Measurements from ENCODE around the gene LEUTX.

The LEUTX gene

GRCh38 chr19:39825531-39826076 lies 47.0 kb downstream of the LEUTX start:
- DNase-seq (ENCODE audit: extremely low read depth, insufficient read length), result no peak
- H3K36me3 ChIP-seq (ENCODE audit: control insufficient read depth, insufficient read depth, low read length), result peaks cover 10% of the 10 kb centered on the region
- H3K27me3 ChIP-seq (replicated peaks; ENCODE audit: control insufficient read depth, insufficient read depth, low read length), result no peaks in the 10 kb centered on the region
- H3K4me3 ChIP-seq (replicated peaks; ENCODE audit: low read depth, low read length), result no peak overlapping the region
- TF ChIP-seq, protein P1, sequence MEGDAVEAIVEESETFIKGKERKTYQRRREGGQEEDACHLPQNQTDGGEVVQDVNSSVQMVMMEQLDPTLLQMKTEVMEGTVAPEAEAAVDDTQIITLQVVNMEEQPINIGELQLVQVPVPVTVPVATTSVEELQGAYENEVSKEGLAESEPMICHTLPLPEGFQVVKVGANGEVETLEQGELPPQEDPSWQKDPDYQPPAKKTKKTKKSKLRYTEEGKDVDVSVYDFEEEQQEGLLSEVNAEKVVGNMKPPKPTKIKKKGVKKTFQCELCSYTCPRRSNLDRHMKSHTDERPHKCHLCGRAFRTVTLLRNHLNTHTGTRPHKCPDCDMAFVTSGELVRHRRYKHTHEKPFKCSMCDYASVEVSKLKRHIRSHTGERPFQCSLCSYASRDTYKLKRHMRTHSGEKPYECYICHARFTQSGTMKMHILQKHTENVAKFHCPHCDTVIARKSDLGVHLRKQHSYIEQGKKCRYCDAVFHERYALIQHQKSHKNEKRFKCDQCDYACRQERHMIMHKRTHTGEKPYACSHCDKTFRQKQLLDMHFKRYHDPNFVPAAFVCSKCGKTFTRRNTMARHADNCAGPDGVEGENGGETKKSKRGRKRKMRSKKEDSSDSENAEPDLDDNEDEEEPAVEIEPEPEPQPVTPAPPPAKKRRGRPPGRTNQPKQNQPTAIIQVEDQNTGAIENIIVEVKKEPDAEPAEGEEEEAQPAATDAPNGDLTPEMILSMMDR (IDR thresholded peaks at IDR 0.05; ENCODE audit: insufficient read depth, low read length, poor library complexity, severe bottlenecking), result no peak

- Histone ChIP-seq H3K4me3 (replicated peaks; ENCODE audit: low read depth, low read length) (no peak overlapping the region), H3K27me3 (replicated peaks; ENCODE audit: control insufficient read depth, insufficient read depth, low read length) (no peaks in the 10 kb centered on the region), H3K36me3 (ENCODE audit: control insufficient read depth, insufficient read depth, low read length) (peaks cover 11% of the 10 kb centered on the region)
- TF ChIP-seq, protein P1 (IDR thresholded peaks at IDR 0.05; ENCODE audit: insufficient read depth, low read length, poor library complexity, severe bottlenecking), result no peak
- DNase-seq (ENCODE audit: extremely low read depth, insufficient read length), result no peak
These were observed 47.8 kb downstream of the LEUTX start for GRCh38 chr19:39826311-39826945.

DNA sequence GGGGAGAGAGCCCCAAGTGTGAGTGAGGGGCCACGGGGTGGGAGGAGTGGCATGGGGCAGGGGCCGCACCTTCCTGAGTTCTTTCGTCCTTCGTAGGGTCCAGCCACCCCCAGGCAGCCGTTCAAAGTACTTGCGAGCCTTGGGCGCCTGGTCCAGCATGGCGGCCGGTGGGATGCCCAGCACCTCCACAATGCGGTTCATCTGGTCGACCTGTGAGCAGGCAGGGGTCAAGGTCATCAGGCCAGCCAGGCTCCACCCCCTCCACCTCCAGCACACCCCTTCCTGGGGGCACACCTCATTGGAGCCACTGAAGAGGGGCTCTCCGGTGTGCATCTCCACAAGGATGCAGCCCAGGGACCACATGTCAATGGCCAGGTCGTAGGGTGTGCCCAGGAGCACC lies 48.6 kb downstream of the LEUTX start:
- peaks cover 11% of the 10 kb centered on the region for H3K36me3 ChIP-seq (ENCODE audit: control insufficient read depth, insufficient read depth, low read length)
- H3K27me3 ChIP-seq (replicated peaks; ENCODE audit: control insufficient read depth, insufficient read depth, low read length), result no peaks in the 10 kb centered on the region
- TF ChIP-seq, protein P1 (IDR thresholded peaks at IDR 0.05; ENCODE audit: insufficient read depth, low read length, poor library complexity, severe bottlenecking), result no peak
- no peak for DNase-seq (ENCODE audit: extremely low read depth, insufficient read length)
- no peak overlapping the region for H3K4me3 ChIP-seq (replicated peaks; ENCODE audit: low read depth, low read length)

- H3K27me3 ChIP-seq (replicated peaks; ENCODE audit: control insufficient read depth, insufficient read depth, low read length), result no peaks in the 10 kb centered on the region
- peaks cover 11% of the 10 kb centered on the region for H3K36me3 ChIP-seq (ENCODE audit: control insufficient read depth, insufficient read depth, low read length)
- H3K4me3 ChIP-seq (replicated peaks; ENCODE audit: low read depth, low read length), result no peak overlapping the region
- no peak for DNase-seq (ENCODE audit: extremely low read depth, insufficient read length)
- TF ChIP-seq, protein P1 (IDR thresholded peaks at IDR 0.05; ENCODE audit: insufficient read depth, low read length, poor library complexity, severe bottlenecking), result no peak
These were observed 49.5 kb downstream of the LEUTX start for GRCh38 chr19:39828015-39828653.

DNA sequence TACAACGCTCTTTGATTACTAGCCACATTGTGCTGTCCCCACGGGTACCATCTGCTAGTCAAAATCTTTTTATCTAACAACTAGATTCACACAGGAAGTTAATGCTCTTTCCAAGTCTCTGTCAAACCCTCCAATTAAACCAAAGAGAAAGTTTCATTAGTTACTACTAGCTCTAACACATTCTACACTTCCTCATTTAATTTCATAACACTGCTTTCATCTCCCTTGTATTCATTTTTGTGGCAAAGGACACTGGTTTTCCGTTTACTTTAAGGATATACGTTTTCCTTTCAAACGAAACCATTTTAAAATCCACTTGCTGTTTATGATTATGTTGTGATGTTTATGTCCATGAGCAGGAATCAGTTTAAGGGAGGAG lies 50.0 kb downstream of the LEUTX start:
- H3K4me3 ChIP-seq (replicated peaks; ENCODE audit: low read depth, low read length), result no peak overlapping the region
- no peaks in the 10 kb centered on the region for H3K27me3 ChIP-seq (replicated peaks; ENCODE audit: control insufficient read depth, insufficient read depth, low read length)
- no peak for DNase-seq (ENCODE audit: extremely low read depth, insufficient read length)
- TF ChIP-seq, protein P1 (IDR thresholded peaks at IDR 0.05; ENCODE audit: insufficient read depth, low read length, poor library complexity, severe bottlenecking), result no peak
- peaks cover 11% of the 10 kb centered on the region for H3K36me3 ChIP-seq (ENCODE audit: control insufficient read depth, insufficient read depth, low read length)
